CD8-positive, alpha-beta memory T cell (primary cell): ENCODE results near the gene DIRAS3. TPM values are rescaled to one million over a fixed set of nuclear protein-coding genes. Genes with fewer than 3 reads are reported as not detected.
"Not testable (repeated sequence)": the region's sequence is repeated elsewhere in the genome, so short reads cannot be mapped to it uniquely, and the experiment has no call there.

Experiments used
- CTCF ChIA-PET: fragments of 350-600 bp; sonication (Branson Sonifier 250); formaldehyde crosslinking; loops from one replicate; lab custom pipeline; 2021; ENCODE audit warnings: antibody characterized with exemption; lab: Charles Lee
- POLR2A ChIA-PET: fragments of 350-600 bp; sonication (Branson Sonifier 250); formaldehyde crosslinking; loops from one replicate; lab custom pipeline; 2021; ENCODE audit warnings: antibody characterized with exemption; lab: Charles Lee
- DNase-seq, 5 donors: peaks; one replicate each; pipeline versions ENCODE4 v3.0.0 to v3.0.0-alpha.2; 2020 to 2022; ENCODE audit warnings: mixed read lengths in 1 of 5
- H3K27ac ChIP-seq: one replicate; pipeline ENCODE4 v1.7.0; 2013; ENCODE audit warnings: low read depth, mild to moderate bottlenecking, low read length, moderate library complexity
- H3K27me3 ChIP-seq: 2 replicates; pipeline ENCODE4 v1.7.0; 2013; ENCODE audit warnings: low read length, mild to moderate bottlenecking; ENCODE audit not compliant: insufficient read depth, poor library complexity, severe bottlenecking
- H3K36me3 ChIP-seq: 2 replicates; pipeline ENCODE4 v1.7.0; 2013; ENCODE audit warnings: mild to moderate bottlenecking, low read length, moderate library complexity; ENCODE audit not compliant: insufficient read depth
- H3K4me1 ChIP-seq: 2 replicates; pipeline ENCODE4 v1.7.0; 2013; ENCODE audit warnings: mild to moderate bottlenecking, low read length, moderate library complexity; ENCODE audit not compliant: insufficient read depth
- H3K4me3 ChIP-seq: 2 replicates; pipeline ENCODE4 v1.7.0; 2013; ENCODE audit warnings: mild to moderate bottlenecking, low read length
- H3K9me3 ChIP-seq: 2 replicates; pipeline ENCODE4 v1.7.0; 2013; ENCODE audit warnings: mild to moderate bottlenecking, low read length
- H3K27ac Mint-ChIP-seq, 8 donors: one replicate each; pipeline ENCODE4 v1.8.0; 2020 to 2021; ENCODE audit warnings: mixed read lengths in 8 of 8, mild to moderate bottlenecking in 6 of 8, inconsistent platforms in 3 of 8, moderate library complexity in 3 of 8
- H3K27me3 Mint-ChIP-seq, 2 donors: one replicate each; pipeline ENCODE4 v1.8.0; 2020 to 2021; ENCODE audit warnings: mixed read lengths in 2 of 2, mild to moderate bottlenecking in 1 of 2, moderate library complexity in 1 of 2
- H3K36me3 Mint-ChIP-seq, 3 donors: one replicate each; pipeline ENCODE4 v1.8.0; 2020 to 2021; ENCODE audit warnings: mixed read lengths in 3 of 3, inconsistent platforms in 1 of 3, mild to moderate bottlenecking in 1 of 3
- H3K4me1 Mint-ChIP-seq, 3 donors: one replicate each; pipeline ENCODE4 v1.8.0; 2020 to 2021; ENCODE audit warnings: mixed read lengths in 3 of 3, inconsistent platforms in 1 of 3, mild to moderate bottlenecking in 1 of 3
- H3K4me3 Mint-ChIP-seq, 7 donors: one replicate each; pipeline ENCODE4 v1.8.0; 2020 to 2021; ENCODE audit warnings: mixed read lengths in 7 of 7, mild to moderate bottlenecking in 6 of 7, moderate library complexity in 4 of 7, inconsistent platforms in 2 of 7
- H3K9me3 Mint-ChIP-seq, 5 donors: one replicate each; pipeline ENCODE4 v1.8.0; 2020 to 2022; ENCODE audit warnings: mixed read lengths in 5 of 5, mild to moderate bottlenecking in 3 of 5, moderate library complexity in 2 of 5, inconsistent platforms in 1 of 5
- polyA plus RNA-seq: library from polyadenylated mRNA; unstranded; fragments of 300-500 nt; fragmentation: Illumina TruSeq; gene quantifications from one replicate; pipeline ENCODE4 v1.2.3, GENCODE V29; 2021
- total RNA-seq, 2 experiments: library from RNA; stranded (reverse); gene quantifications; one replicate each; pipeline ENCODE4 v1.2.3, GENCODE V29; 2021

The DIRAS3 gene
- total and polyA plus RNA-seq, 3 experiments from 2014 or later, result 0.16 to 0.28 TPM; not detected in 1

DNA sequence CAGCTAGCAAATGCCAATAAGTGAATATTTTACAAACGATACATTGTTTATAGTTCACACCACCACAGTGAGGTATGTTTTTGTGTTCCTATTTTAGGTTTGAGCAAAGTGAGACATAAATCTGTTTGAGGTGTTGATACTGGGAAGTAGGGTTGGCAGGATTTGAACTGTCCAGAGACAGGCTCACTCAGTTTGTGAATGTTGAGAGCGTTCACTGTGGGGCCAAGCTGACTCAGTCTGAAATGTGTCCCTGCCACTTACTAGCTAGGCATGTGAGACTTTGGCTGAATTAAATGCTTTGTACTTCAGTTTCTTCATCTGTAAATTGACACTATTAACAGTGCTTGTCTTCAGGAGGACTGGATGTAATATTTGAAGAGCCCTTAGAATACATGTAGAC is 35.1 kb downstream of the DIRAS3 start:
- H3K27ac ChIP-seq, result no peak overlapping the region
- no peaks in the 10 kb centered on the region for H3K4me1 ChIP-seq
- no peaks in the 10 kb centered on the region for H3K9me3 ChIP-seq
- Mint-ChIP-seq H3K4me3 (no peak overlapping the region), H3K9me3 (peaks cover 0 to 5% (median 2%) of the 10 kb centered on the region in 5 donors), H3K27ac (no peak overlapping the region), H3K4me1 (no peaks in the 10 kb centered on the region), H3K27me3 (no peaks in the 10 kb centered on the region), H3K36me3 (no peaks in the 10 kb centered on the region)
- DNase-seq, result no peak
- ChIA-PET CTCF (no interaction called here), POLR2A (no interaction called here)
- H3K4me3 ChIP-seq, result no peak overlapping the region
- no peaks in the 10 kb centered on the region for H3K36me3 ChIP-seq
- H3K27me3 ChIP-seq, result no peaks in the 10 kb centered on the region

DNA sequence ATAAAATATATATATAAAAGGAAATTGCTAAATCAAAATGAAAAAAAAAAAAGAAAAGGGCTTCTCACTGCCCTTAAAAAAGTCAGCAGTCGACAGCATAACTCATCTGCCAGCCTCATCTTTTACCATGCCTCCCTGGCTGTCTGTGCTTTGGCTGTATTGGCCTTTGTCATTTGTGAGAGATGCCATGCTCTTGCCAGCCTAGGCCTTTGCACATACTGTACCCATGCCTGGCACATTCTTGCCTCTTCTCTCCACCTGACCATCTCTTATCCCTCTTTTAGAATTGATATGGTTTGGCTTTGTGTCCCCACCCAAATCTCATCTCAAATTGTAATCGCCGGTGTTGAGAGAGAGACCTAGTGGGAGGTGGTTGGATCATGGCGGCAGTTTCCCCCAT is 37.1 kb downstream of the DIRAS3 start:
- H3K27me3 ChIP-seq, result no peaks in the 10 kb centered on the region
- H3K27ac Mint-ChIP-seq, result peak overlapping the region in 1 of 8 donors; percentile 52
- no peak overlapping the region for H3K27ac ChIP-seq
- DNase-seq, result no peak
- no peaks in the 10 kb centered on the region for H3K4me1 ChIP-seq
- no peaks in the 10 kb centered on the region for H3K27me3 Mint-ChIP-seq
- no peaks in the 10 kb centered on the region for H3K36me3 Mint-ChIP-seq
- H3K4me1 Mint-ChIP-seq, result no peaks in the 10 kb centered on the region
- no peak overlapping the region for H3K4me3 Mint-ChIP-seq
- H3K36me3 ChIP-seq, result no peaks in the 10 kb centered on the region
- H3K9me3 ChIP-seq, result no peaks in the 10 kb centered on the region
- ChIA-PET CTCF (no interaction called here), POLR2A (no interaction called here)
- H3K4me3 ChIP-seq, result no peak overlapping the region
- H3K9me3 Mint-ChIP-seq, result peaks cover 0 to 3% (median 2%) of the 10 kb centered on the region in 5 donors

DNA sequence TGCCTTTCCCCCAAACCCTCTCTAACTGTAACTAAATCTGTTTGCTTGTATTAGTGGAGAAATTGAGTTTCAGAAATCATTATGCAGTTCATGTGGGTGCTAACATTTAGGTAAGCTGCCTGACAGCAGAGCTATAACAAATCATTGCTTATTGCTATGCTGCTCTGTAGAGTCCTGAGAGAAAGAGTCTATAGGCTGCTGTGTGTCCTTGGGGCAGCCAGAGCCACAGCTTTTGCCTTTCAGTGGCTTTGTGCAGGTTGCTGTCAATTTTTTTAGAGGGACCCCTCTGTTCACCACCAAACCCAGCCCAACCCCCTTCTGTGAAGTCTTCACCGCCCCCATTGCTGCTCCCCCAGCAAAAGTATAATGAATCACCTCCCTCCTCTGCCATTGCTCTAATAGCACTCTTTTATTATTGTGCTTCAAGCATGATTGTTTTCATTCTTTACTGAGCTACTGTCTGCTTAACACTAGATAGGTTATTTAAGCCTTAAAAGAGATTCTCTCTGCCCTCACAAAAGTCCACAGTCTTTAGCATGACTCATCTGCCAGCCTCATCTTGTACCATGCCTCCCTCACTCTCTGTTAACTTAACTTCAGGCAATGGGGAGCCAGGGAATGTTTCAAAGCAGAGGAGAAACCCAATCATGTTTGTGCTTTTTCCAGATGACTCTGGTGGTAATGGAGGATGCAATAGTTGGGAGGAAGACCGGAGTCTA is 38.6 kb downstream of the DIRAS3 start:
- H3K9me3 Mint-ChIP-seq, result peaks cover 0 to 9% (median 2%) of the 10 kb centered on the region in 5 donors
- ChIA-PET CTCF (no interaction called here), POLR2A (no interaction called here)
- H3K27me3 Mint-ChIP-seq, result peaks cover 0 to 2% of the 10 kb centered on the region in 2 donors
- H3K4me3 Mint-ChIP-seq, result no peak overlapping the region
- H3K27ac Mint-ChIP-seq, result no peak overlapping the region
- H3K4me1 Mint-ChIP-seq, result no peaks in the 10 kb centered on the region
- Histone ChIP-seq H3K27ac (no peak overlapping the region), H3K4me1 (no peaks in the 10 kb centered on the region), H3K4me3 (no peak overlapping the region), H3K36me3 (no peaks in the 10 kb centered on the region), H3K9me3 (no peaks in the 10 kb centered on the region), H3K27me3 (no peaks in the 10 kb centered on the region)
- DNase-seq, result no peak
- no peaks in the 10 kb centered on the region for H3K36me3 Mint-ChIP-seq

DNA sequence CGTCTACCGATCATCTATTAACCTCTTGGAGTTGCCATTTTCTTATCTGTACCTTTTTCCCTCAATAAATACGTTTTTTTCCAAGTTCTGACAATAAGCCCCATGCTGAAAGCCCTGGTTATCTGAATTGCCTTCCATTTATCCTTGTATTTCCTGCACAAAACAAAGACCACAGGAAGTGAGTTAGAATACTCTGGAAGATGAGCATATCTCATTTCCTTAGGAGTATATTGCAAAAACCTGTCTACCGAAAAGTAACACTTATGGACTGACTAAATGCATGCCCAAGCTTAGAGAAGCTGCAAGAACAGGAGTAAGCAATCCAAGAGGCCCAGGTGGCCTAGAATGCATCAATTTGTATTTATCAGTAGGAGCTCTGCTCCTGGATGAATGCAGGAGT is 39.9 kb downstream of the DIRAS3 start:
- Histone ChIP-seq H3K27ac (no peak overlapping the region), H3K4me1 (no peaks in the 10 kb centered on the region), H3K9me3 (no peaks in the 10 kb centered on the region), H3K27me3 (no peaks in the 10 kb centered on the region), H3K4me3 (no peak overlapping the region), H3K36me3 (no peaks in the 10 kb centered on the region)
- CTCF ChIA-PET, result no interaction called here
- DNase-seq, result no peak
- Mint-ChIP-seq H3K27ac (no peak overlapping the region), H3K9me3 (peaks cover 0 to 6% (median 2%) of the 10 kb centered on the region in 5 donors), H3K27me3 (peaks cover 0 to 4% of the 10 kb centered on the region in 2 donors), H3K4me3 (no peak overlapping the region), H3K4me1 (no peaks in the 10 kb centered on the region), H3K36me3 (no peaks in the 10 kb centered on the region)
- POLR2A ChIA-PET, result no interaction called here

DNA sequence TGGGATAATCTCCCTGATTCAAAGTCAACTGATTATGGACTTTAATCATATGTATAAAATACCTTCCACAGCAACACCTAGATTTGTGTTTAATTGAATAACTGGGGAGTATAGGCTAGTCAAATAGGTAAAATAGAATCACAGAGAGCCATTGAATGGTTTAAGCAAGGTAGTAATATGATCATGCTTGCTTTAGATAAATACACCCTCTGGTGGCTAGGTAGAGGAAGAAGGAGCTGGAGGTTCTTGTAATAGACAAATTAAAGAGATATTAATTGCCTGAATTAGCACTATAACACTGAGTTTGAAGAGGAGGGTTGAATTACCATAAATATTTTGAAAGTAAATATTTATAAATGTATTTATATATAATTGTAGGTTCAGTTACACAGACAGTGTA is 40.3 kb downstream of the DIRAS3 start:
- Mint-ChIP-seq H3K4me1 (no peaks in the 10 kb centered on the region), H3K27me3 (peaks cover 0 to 4% of the 10 kb centered on the region in 2 donors), H3K27ac (no peak overlapping the region), H3K36me3 (no peaks in the 10 kb centered on the region), H3K9me3 (peaks cover 0 to 6% (median 2%) of the 10 kb centered on the region in 5 donors), H3K4me3 (no peak overlapping the region)
- DNase-seq, result no peak
- H3K9me3 ChIP-seq, result no peaks in the 10 kb centered on the region
- no peaks in the 10 kb centered on the region for H3K27me3 ChIP-seq
- H3K36me3 ChIP-seq, result no peaks in the 10 kb centered on the region
- no peaks in the 10 kb centered on the region for H3K4me1 ChIP-seq
- POLR2A ChIA-PET, result no interaction called here
- CTCF ChIA-PET, result no interaction called here
- no peak overlapping the region for H3K4me3 ChIP-seq
- no peak overlapping the region for H3K27ac ChIP-seq

DNA sequence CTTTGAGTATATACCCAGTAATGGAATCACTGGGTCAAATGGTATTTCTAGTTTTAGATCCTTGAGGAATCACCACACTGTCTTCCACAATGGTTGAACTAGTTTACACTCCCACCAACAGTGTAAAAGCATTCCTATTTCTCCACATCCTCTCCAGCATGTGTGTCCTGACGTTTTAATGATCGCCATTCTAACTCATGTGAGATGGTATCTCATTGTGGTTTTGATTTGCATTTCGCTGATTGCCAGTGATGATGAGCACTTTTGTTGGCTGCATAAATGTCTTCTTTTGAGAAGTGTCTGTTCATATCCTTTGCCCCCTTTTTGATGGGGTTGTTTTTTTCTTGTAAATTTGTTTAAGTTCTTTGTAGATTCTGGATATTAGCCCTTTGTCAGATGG is 46.8 kb downstream of the DIRAS3 start:
- H3K27me3 Mint-ChIP-seq, H3K4me3 Mint-ChIP-seq, H3K9me3 ChIP-seq, CTCF ChIA-PET, H3K27ac ChIP-seq, POLR2A ChIA-PET, DNase-seq, H3K4me3 ChIP-seq, H3K36me3 Mint-ChIP-seq, H3K27me3 ChIP-seq, H3K4me1 ChIP-seq, H3K4me1 Mint-ChIP-seq, H3K27ac Mint-ChIP-seq, H3K36me3 ChIP-seq: not testable (repeated sequence)
- H3K9me3 Mint-ChIP-seq, result peaks cover 12 to 39% (median 19%) of the 10 kb centered on the region in 5 donors

DNA sequence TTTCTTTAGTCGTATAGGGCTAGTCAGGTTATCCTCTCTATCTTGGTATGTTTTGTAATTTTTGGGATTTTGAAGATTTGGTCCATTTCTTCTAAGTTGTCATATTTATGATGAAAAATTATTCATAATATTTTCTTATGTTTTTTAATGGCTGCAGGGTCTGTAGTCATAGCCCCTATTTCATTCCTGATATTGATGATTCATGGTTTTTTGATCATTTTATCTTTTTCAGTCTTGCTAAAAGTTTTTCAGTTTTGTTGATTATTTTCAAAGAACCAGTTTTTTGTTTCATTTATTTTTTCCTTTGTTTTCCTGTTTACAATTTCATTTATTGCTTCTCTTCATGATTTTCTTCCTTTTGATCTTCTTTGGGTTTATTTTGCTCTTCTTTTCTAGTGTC is 50.2 kb downstream of the DIRAS3 start:
- Histone ChIP-seq H3K4me1 (no peaks in the 10 kb centered on the region), H3K4me3 (no peak overlapping the region), H3K36me3 (no peaks in the 10 kb centered on the region), H3K27me3 (no peaks in the 10 kb centered on the region), H3K9me3 (no peaks in the 10 kb centered on the region), H3K27ac (no peak overlapping the region)
- Mint-ChIP-seq H3K27ac (no peak overlapping the region), H3K36me3 (peaks cover 0 to 2% (median 0%) of the 10 kb centered on the region in 3 donors), H3K4me3 (no peak overlapping the region), H3K9me3 (peaks cover 6 to 35% (median 23%) of the 10 kb centered on the region in 5 donors), H3K27me3 (no peaks in the 10 kb centered on the region), H3K4me1 (no peaks in the 10 kb centered on the region)
- POLR2A ChIA-PET, result no interaction called here
- DNase-seq, result no peak
- CTCF ChIA-PET, result no interaction called here

DNA sequence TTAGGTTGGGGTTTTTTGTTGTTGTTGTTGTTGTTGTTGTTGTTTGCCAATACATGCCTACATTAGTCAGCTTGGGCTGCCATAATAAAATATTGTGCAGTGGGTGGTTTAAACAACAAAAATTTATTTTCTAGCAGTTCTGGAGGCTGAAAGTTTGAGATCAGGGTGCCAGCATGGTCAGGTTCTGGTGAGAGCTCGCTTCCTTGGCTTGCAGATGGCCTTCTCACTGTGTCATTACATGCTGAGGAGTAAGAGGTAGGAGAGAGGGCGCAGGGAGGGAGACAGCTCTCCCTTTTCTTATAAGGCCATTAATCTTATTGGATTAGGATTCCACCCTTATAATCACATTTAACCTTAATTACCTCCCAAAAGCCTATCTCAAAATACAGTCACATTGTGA is 52.7 kb downstream of the DIRAS3 start:
- DNase-seq, result no peak
- Mint-ChIP-seq H3K9me3 (peaks cover 6 to 32% (median 22%) of the 10 kb centered on the region in 5 donors), H3K27me3 (no peaks in the 10 kb centered on the region), H3K4me1 (no peaks in the 10 kb centered on the region), H3K36me3 (peaks cover 0 to 2% (median 0%) of the 10 kb centered on the region in 3 donors), H3K27ac (no peak overlapping the region), H3K4me3 (no peak overlapping the region)
- no peaks in the 10 kb centered on the region for H3K4me1 ChIP-seq
- H3K9me3 ChIP-seq, result no peaks in the 10 kb centered on the region
- no peak overlapping the region for H3K27ac ChIP-seq
- H3K36me3 ChIP-seq, result no peaks in the 10 kb centered on the region
- no peak overlapping the region for H3K4me3 ChIP-seq
- no peaks in the 10 kb centered on the region for H3K27me3 ChIP-seq
- ChIA-PET CTCF (no interaction called here), POLR2A (no interaction called here)
